ENCODE data around the gene OR10A7. TPM values are rescaled to one million over a fixed set of nuclear protein-coding genes. Genes with fewer than 3 reads are reported as not detected.
"Not testable (repeated sequence)": the region's sequence is repeated elsewhere in the genome, so short reads cannot be mapped to it uniquely, and the experiment has no call there.

Gene OR10A7
- not detected for total RNA-seq
- long read RNA-seq: 0 reads

- intact Hi-C loops (cut with DNase I): no loop called here
- DNase-seq (ENCODE audit: missing footprints): no peak
- ATAC-seq: no peak
These were observed at the start of gene OR10A7 for GRCh38 chr12:55220725-55221124. TSS of gene OR10A7 (plus strand) at chr12:55221025. CDS start at chr12:55221025, 0 bp downstream.

GRCh38 chr12:55171445-55171844, 49.4 kb upstream of the OR10A7 start:
- ATAC-seq (no peak), DNase-seq (ENCODE audit: missing footprints) (no peak)
- intact Hi-C loops (cut with DNase I): no loop called here

- intact Hi-C loops (cut with DNase I); DNase-seq (ENCODE audit: missing footprints); ATAC-seq: not testable (repeated sequence)
These were observed 49.0 kb upstream of the OR10A7 start for GRCh38 chr12:55171846-55172245.

- no peak for DNase-seq (ENCODE audit: missing footprints)
- no peak for ATAC-seq
- intact Hi-C loops (cut with DNase I): no loop called here
These were observed 48.1 kb upstream of the OR10A7 start for GRCh38 chr12:55172686-55173085.

- DNase-seq (ENCODE audit: missing footprints) (no peak), ATAC-seq (no peak)
- intact Hi-C loops (cut with DNase I): no loop called here
These were observed 47.4 kb upstream of the OR10A7 start for GRCh38 chr12:55173456-55173855.

GRCh38 chr12:55188573-55188972, 32.3 kb upstream of the OR10A7 start:
- ATAC-seq: no peak
- no peak for DNase-seq (ENCODE audit: missing footprints)
- intact Hi-C loops (cut with DNase I): no loop called here

GRCh38 chr12:55188974-55189556, 31.8 kb upstream of the OR10A7 start:
- intact Hi-C loops (cut with DNase I): loop anchor here (1.0 kb wide), 1 partner anchor 430 kb away; no protein-coding TSS in a partner anchor
- ATAC-seq (no peak), DNase-seq (ENCODE audit: missing footprints) (no peak)

GRCh38 chr12:55194382-55194781, 26.4 kb upstream of the OR10A7 start:
- no peak for ATAC-seq
- intact Hi-C loops (cut with DNase I): no loop called here
- no peak for DNase-seq (ENCODE audit: missing footprints)

GRCh38 chr12:55226523-55226922, 5.7 kb downstream of the OR10A7 start:
- ATAC-seq (no peak), DNase-seq (ENCODE audit: missing footprints) (no peak)
- intact Hi-C loops (cut with DNase I): no loop called here

GRCh38 chr12:55227643-55228042, 6.8 kb downstream of the OR10A7 start:
- DNase-seq (ENCODE audit: missing footprints) (no peak), ATAC-seq (no peak)
- intact Hi-C loops (cut with DNase I): no loop called here

- intact Hi-C loops (cut with DNase I): no loop called here
- ATAC-seq (no peak), DNase-seq (ENCODE audit: missing footprints) (no peak)
These were observed 23.5 kb downstream of the OR10A7 start, which contains the start of gene OR6C74 for GRCh38 chr12:55244309-55244708. TSS of gene OR6C74 (plus strand) at chr12:55244609. CDS start at chr12:55247288, 2,679 bp downstream.

GRCh38 chr12:55246159-55246558, 25.3 kb downstream of the OR10A7 start:
- intact Hi-C loops (cut with DNase I): no loop called here
- ATAC-seq (no peak), DNase-seq (ENCODE audit: missing footprints) (peak; percentile 34)

GRCh38 chr12:55250944-55251343, 30.1 kb downstream of the OR10A7 start:
- no peak for DNase-seq (ENCODE audit: missing footprints)
- intact Hi-C loops (cut with DNase I): no loop called here
- no peak for ATAC-seq

GRCh38 chr12:55253281-55253680, 32.5 kb downstream of the OR10A7 start:
- DNase-seq (ENCODE audit: missing footprints) (no peak), ATAC-seq (no peak)
- intact Hi-C loops (cut with DNase I): no loop called here

GRCh38 chr12:55256831-55257230, 36.0 kb downstream of the OR10A7 start:
- DNase-seq (ENCODE audit: missing footprints): no peak
- ATAC-seq: no peak
- intact Hi-C loops (cut with DNase I): no loop called here

- DNase-seq (ENCODE audit: missing footprints): no peak
- intact Hi-C loops (cut with DNase I): no loop called here
These were observed 37.5 kb downstream of the OR10A7 start for GRCh38 chr12:55258303-55258702.

More at GRCh38 chr12:55258303-55258702, 37.5 kb downstream of the OR10A7 start:
- no peak for ATAC-seq

Other genes starting within 250 kb of the OR10A7 start
- gene TESPA1, start 236.3 kb upstream of the OR10A7 start, total RNA-seq: 0.70 TPM
- not detected for gene NEUROD4, start 201.1 kb upstream of the OR10A7 start, total RNA-seq
- not detected for gene OR9K2, start 94.6 kb upstream of the OR10A7 start, total RNA-seq
- gene OR6C74, start 23.6 kb downstream of the OR10A7 start, total RNA-seq: not detected
- not detected for gene OR6C6, start 75.5 kb downstream of the OR10A7 start, total RNA-seq
- gene OR6C1, start 93.3 kb downstream of the OR10A7 start, total RNA-seq: not detected
- not detected for gene OR6C3, start 109.7 kb downstream of the OR10A7 start, total RNA-seq
- not detected for gene OR6C75, start 141.9 kb downstream of the OR10A7 start, total RNA-seq
- gene OR6C65, start 179.5 kb downstream of the OR10A7 start, total RNA-seq: not detected
- gene OR6C76, start 205.2 kb downstream of the OR10A7 start, total RNA-seq: not detected
- not detected for gene OR6C2, start 223.1 kb downstream of the OR10A7 start, total RNA-seq
- gene OR6C70, start 249.1 kb downstream of the OR10A7 start, total RNA-seq: not detected